HG03565 (cell line): ENCODE results near the gene S100P.
"Not testable (repeated sequence)": the region's sequence is repeated elsewhere in the genome, so short reads cannot be mapped to it uniquely, and the experiment has no call there.

Experiments
- ATAC-seq: cut with Tn5 transposase; IDR thresholded peaks from one replicate; pipeline ENCODE4 v1.9.1; 2021; ENCODE audit warnings: mild to moderate bottlenecking, moderate library complexity; ENCODE audit not compliant: unreplicated experiment

The S100P gene

GRCh38 chr4:6720202-6720699, 26.6 kb downstream of the S100P start:
- no peak for ATAC-seq

- ATAC-seq, result no peak
These were observed 27.4 kb downstream of the S100P start for GRCh38 chr4:6721121-6721520.

GRCh38 chr4:6722891-6723290, 29.2 kb downstream of the S100P start:
- ATAC-seq, result no peak

- no peak for ATAC-seq
These were observed 30.2 kb downstream of the S100P start for GRCh38 chr4:6723851-6724250.

- no peak for ATAC-seq
These were observed 30.9 kb downstream of the S100P start for GRCh38 chr4:6724421-6725111.

- not testable (repeated sequence) for ATAC-seq
These were observed 31.8 kb downstream of the S100P start for GRCh38 chr4:6725427-6725961.

- no peak for ATAC-seq
These were observed 33.6 kb downstream of the S100P start for GRCh38 chr4:6727081-6727942.

- ATAC-seq, result no peak
These were observed 34.2 kb downstream of the S100P start for GRCh38 chr4:6727943-6728250.

GRCh38 chr4:6728320-6729029, 34.8 kb downstream of the S100P start:
- ATAC-seq, result no peak

- ATAC-seq, result no peak
These were observed 37.1 kb downstream of the S100P start for GRCh38 chr4:6730603-6731317.

- ATAC-seq, result no peak
These were observed 37.6 kb downstream of the S100P start for GRCh38 chr4:6731318-6731675.

- no peak for ATAC-seq
These were observed 38.1 kb downstream of the S100P start for GRCh38 chr4:6731780-6732179.

GRCh38 chr4:6732441-6733357, 39.0 kb downstream of the S100P start:
- no peak for ATAC-seq

- ATAC-seq, result no peak
These were observed 39.9 kb downstream of the S100P start for GRCh38 chr4:6733358-6734164.

GRCh38 chr4:6734165-6734786, 40.6 kb downstream of the S100P start:
- no peak for ATAC-seq

GRCh38 chr4:6739920-6740319, 46.2 kb downstream of the S100P start:
- ATAC-seq, result no peak

- ATAC-seq, result no peak
These were observed 46.7 kb downstream of the S100P start for GRCh38 chr4:6740347-6740746.

- ATAC-seq, result no peak
These were observed 48.8 kb downstream of the S100P start for GRCh38 chr4:6742507-6742906.
